ENCODE measurements around the gene SLC9A9.

GRCh38 chr3:143521803-143522202 lies 326.5 kb downstream of the SLC9A9 start:
- TF ChIP-seq, protein P1, sequence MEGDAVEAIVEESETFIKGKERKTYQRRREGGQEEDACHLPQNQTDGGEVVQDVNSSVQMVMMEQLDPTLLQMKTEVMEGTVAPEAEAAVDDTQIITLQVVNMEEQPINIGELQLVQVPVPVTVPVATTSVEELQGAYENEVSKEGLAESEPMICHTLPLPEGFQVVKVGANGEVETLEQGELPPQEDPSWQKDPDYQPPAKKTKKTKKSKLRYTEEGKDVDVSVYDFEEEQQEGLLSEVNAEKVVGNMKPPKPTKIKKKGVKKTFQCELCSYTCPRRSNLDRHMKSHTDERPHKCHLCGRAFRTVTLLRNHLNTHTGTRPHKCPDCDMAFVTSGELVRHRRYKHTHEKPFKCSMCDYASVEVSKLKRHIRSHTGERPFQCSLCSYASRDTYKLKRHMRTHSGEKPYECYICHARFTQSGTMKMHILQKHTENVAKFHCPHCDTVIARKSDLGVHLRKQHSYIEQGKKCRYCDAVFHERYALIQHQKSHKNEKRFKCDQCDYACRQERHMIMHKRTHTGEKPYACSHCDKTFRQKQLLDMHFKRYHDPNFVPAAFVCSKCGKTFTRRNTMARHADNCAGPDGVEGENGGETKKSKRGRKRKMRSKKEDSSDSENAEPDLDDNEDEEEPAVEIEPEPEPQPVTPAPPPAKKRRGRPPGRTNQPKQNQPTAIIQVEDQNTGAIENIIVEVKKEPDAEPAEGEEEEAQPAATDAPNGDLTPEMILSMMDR (IDR thresholded peaks at IDR 0.05; ENCODE audit: poor library complexity) = no peak
- no peak for TF ChIP-seq EZH2 (IDR thresholded peaks at IDR 0.05; ENCODE audit: borderline replicate concordance)
